ENCODE results near the gene SAP30.

SAP30 gene

GRCh38 chr4:173382349-173382748, 11.6 kb downstream of the SAP30 start:
- no peak for TF ChIP-seq CTCF (IDR thresholded peaks at IDR 0.05; ENCODE audit: low read depth, low read length)
- no peak overlapping the region for H3K4me3 ChIP-seq (ENCODE audit: low read depth, low read length)

GRCh38 chr4:173386751-173387150, 16.0 kb downstream of the SAP30 start:
- H3K4me3 ChIP-seq (ENCODE audit: low read depth, low read length), result no peak overlapping the region
- TF ChIP-seq CTCF (IDR thresholded peaks at IDR 0.05; ENCODE audit: low read depth, low read length), result no peak

- no peak for TF ChIP-seq CTCF (IDR thresholded peaks at IDR 0.05; ENCODE audit: low read depth, low read length)
These were observed 20.9 kb downstream of the SAP30 start for GRCh38 chr4:173391701-173392100.

GRCh38 chr4:173397604-173398003, 26.9 kb downstream of the SAP30 start:
- H3K4me3 ChIP-seq (ENCODE audit: low read depth, low read length), result no peak overlapping the region
- no peak for TF ChIP-seq CTCF (IDR thresholded peaks at IDR 0.05; ENCODE audit: low read depth, low read length)

More at GRCh38 chr4:173391701-173392100, 20.9 kb downstream of the SAP30 start:
- H3K4me3 ChIP-seq (ENCODE audit: low read depth, low read length), result no peak overlapping the region

GRCh38 chr4:173398220-173398619, 27.5 kb downstream of the SAP30 start:
- no peak overlapping the region for H3K4me3 ChIP-seq (ENCODE audit: low read depth, low read length)
- TF ChIP-seq CTCF (IDR thresholded peaks at IDR 0.05; ENCODE audit: low read depth, low read length), result no peak

- H3K4me3 ChIP-seq (ENCODE audit: low read depth, low read length), result no peak within 1 kb of the TSS
- no peak for TF ChIP-seq CTCF (IDR thresholded peaks at IDR 0.05; ENCODE audit: low read depth, low read length)
These were observed 28.1 kb downstream of the SAP30 start, which contains the start of gene SCRG1 for GRCh38 chr4:173398779-173399415. TSS of gene SCRG1 (minus strand) at chr4:173399116. CDS start at chr4:173391414, 7,702 bp downstream.

GRCh38 chr4:173401063-173401462, 30.3 kb downstream of the SAP30 start:
- H3K4me3 ChIP-seq (ENCODE audit: low read depth, low read length), result no peak overlapping the region
- TF ChIP-seq CTCF (IDR thresholded peaks at IDR 0.05; ENCODE audit: low read depth, low read length), result no peak

Data from WI38 (cell line).